GM21825 (cell line): ENCODE data around the gene CYTH3.

Experiments used
- ATAC-seq: cut with Tn5 transposase; IDR thresholded peaks from one replicate; pipeline ENCODE4 v1.9.1; 2021; ENCODE audit warnings: mild to moderate bottlenecking, moderate library complexity; ENCODE audit not compliant: unreplicated experiment

Gene CYTH3

GRCh38 chr7:6116211-6116610, 156.2 kb downstream of the CYTH3 start:
- no peak for ATAC-seq
